H1 (cell line): ENCODE results near the gene CMSS1. TPM values are rescaled to one million over a fixed set of nuclear protein-coding genes. Genes with fewer than 3 reads are reported as not detected.

ENCODE experiments used
- CTCF ChIA-PET: fragments of 300-600 bp; sonication (Branson Sonifier 250); formaldehyde crosslinking; loops from one replicate; lab custom pipeline; 2021; ENCODE audit not compliant: partially characterized antibody; lab: Charles Lee
- POLR2A ChIA-PET: fragments of 300-600 bp; sonication (Branson Sonifier 250); formaldehyde crosslinking; loops from one replicate; lab custom pipeline; 2021; ENCODE audit warnings: inconsistent platforms; ENCODE audit not compliant: partially characterized antibody; lab: Charles Lee
- DNase-seq, 2 experiments: peaks; one replicate each; pipeline versions ENCODE4 v3.0.0 to v3.0.0-alpha.2; 2010 to 2022; ENCODE audit warnings: low spot score in 2 of 2, low read depth in 1 of 2, mixed read lengths in 1 of 2
- FAIRE-seq: peaks from 2 replicates; lab custom pipeline; 2011; peaks lifted over from hg19 to GRCh38; lab: Jason Lieb, UNC
- H2AFZ ChIP-seq: 2 replicates; pipeline ENCODE4 v1.8.1; 2012; ENCODE audit warnings: low read length, inconsistent platforms
- H2AK5ac ChIP-seq: 2 replicates; pipeline ENCODE4 v1.6.1; 2013; ENCODE audit warnings: low read depth, low read length
- H2BK120ac ChIP-seq: replicated peaks from 2 replicates; pipeline ENCODE3; 2013; ENCODE audit warnings: low read depth, low read length, inconsistent platforms
- H2BK12ac ChIP-seq: 2 replicates; pipeline ENCODE4 v1.6.1; 2013; ENCODE audit warnings: low read depth, low read length
- H2BK15ac ChIP-seq: 2 replicates; pipeline ENCODE4 v1.6.1; 2013; ENCODE audit warnings: low read length
- H2BK20ac ChIP-seq: 2 replicates; pipeline ENCODE4 v1.6.1; 2013; ENCODE audit warnings: low read length
- H2BK5ac ChIP-seq: 2 replicates; pipeline ENCODE4 v1.6.1; 2013; ENCODE audit warnings: low read depth, low read length
- H3K14ac ChIP-seq: 2 replicates; pipeline ENCODE4 v1.6.1; 2013; ENCODE audit warnings: inconsistent platforms; ENCODE audit not compliant: insufficient read length
- H3K18ac ChIP-seq: 2 replicates; pipeline ENCODE4 v1.6.1; 2013; ENCODE audit warnings: low read length; ENCODE audit errors: extremely low read depth
- H3K23ac ChIP-seq: 2 replicates; pipeline ENCODE4 v1.6.1; 2013; ENCODE audit warnings: inconsistent platforms; ENCODE audit not compliant: insufficient read length
- H3K23me2 ChIP-seq: 2 replicates; pipeline ENCODE4 v1.6.1; 2013; ENCODE audit warnings: low read depth, low read length
- H3K27ac ChIP-seq: 2 replicates; pipeline ENCODE4 v1.6.1; 2011; ENCODE audit warnings: low read depth, low read length, inconsistent platforms
- H3K27me3 ChIP-seq, 4 experiments: replicated peaks in 1 of 4; 1 replicate in 1 of 4; 2 replicates in 3 of 4; pipeline versions ENCODE4 v1.6.1 to v1.8.1; 2011 to 2013; ENCODE audit warnings: low read length in 3 of 4, mild to moderate bottlenecking in 3 of 4, inconsistent platforms in 2 of 4, mixed read lengths in 2 of 4, moderate library complexity in 1 of 4; ENCODE audit not compliant: control insufficient read depth in 3 of 4, insufficient read depth in 3 of 4; ENCODE audit errors: extremely low read depth in 1 of 4
- H3K36me3 ChIP-seq, 4 experiments: 2 replicates each; pipeline versions ENCODE4 v1.6.1 to v1.8.1; 2011 to 2013; ENCODE audit warnings: mild to moderate bottlenecking in 4 of 4, low read length in 3 of 4, moderate library complexity in 2 of 4, control low read depth in 1 of 4, inconsistent platforms in 1 of 4; ENCODE audit not compliant: insufficient read depth in 4 of 4, control insufficient read depth in 2 of 4
- H3K4ac ChIP-seq: replicated peaks from 2 replicates; pipeline ENCODE3; 2013; ENCODE audit warnings: low read length, low read depth, mixed read lengths, inconsistent platforms; ENCODE audit not compliant: insufficient read length
- H3K4me1 ChIP-seq, 4 experiments: replicated peaks in 1 of 4; 1 replicate in 1 of 4; 2 replicates in 3 of 4; pipeline versions ENCODE4 v1.6.1 to v1.8.1; 2011 to 2013; ENCODE audit warnings: low read length in 3 of 4, inconsistent platforms in 2 of 4, mixed read lengths in 1 of 4; ENCODE audit not compliant: insufficient read depth in 4 of 4, control insufficient read depth in 3 of 4
- H3K4me2 ChIP-seq, 2 experiments: 2 replicates each; pipeline versions ENCODE4 v1.6.1 to v1.8.1; 2011 to 2013; ENCODE audit warnings: low read depth in 2 of 2, low read length in 2 of 2, control low read depth in 1 of 2, inconsistent platforms in 1 of 2, mild to moderate bottlenecking in 1 of 2; ENCODE audit not compliant: insufficient read depth in 1 of 2
- H3K4me3 ChIP-seq, 4 experiments: fragments of 200-600, 300-600 bp in 1 of 4; sonication (generic), shearing (Covaris generic), sonication (Bioruptor Twin) in 1 of 4; 2 replicates each; pipeline versions ENCODE4 v1.5.1 to v1.8.1; 2011 to 2016; ENCODE audit warnings: low read length in 4 of 4, low read depth in 3 of 4, control low read depth in 2 of 4, inconsistent platforms in 2 of 4, mild to moderate bottlenecking in 2 of 4, mixed read lengths in 1 of 4, moderate library complexity in 1 of 4; ENCODE audit not compliant: insufficient read depth in 2 of 4; ENCODE audit errors: extremely low read depth in 1 of 4
- H3K56ac ChIP-seq: replicated peaks from 2 replicates; pipeline ENCODE3; 2013; ENCODE audit warnings: low read depth, mild to moderate bottlenecking, mixed read lengths, low read length, inconsistent platforms; ENCODE audit not compliant: insufficient read length
- H3K79me1 ChIP-seq: 2 replicates; pipeline ENCODE4 v1.6.1; 2013; ENCODE audit warnings: low read depth, low read length, control low read depth
- H3K79me2 ChIP-seq, 2 experiments: 2 replicates each; pipeline versions ENCODE4 v1.6.1 to v1.8.1; 2012 to 2013; ENCODE audit warnings: low read length in 2 of 2, mild to moderate bottlenecking in 2 of 2, inconsistent platforms in 1 of 2; ENCODE audit not compliant: insufficient read depth in 2 of 2, control insufficient read depth in 1 of 2
- H3K9ac ChIP-seq, 4 experiments: replicated peaks in 1 of 4; 1 replicate in 1 of 4; 2 replicates in 3 of 4; pipeline versions ENCODE4 v1.6.1 to v1.8.1; 2011 to 2013; ENCODE audit warnings: low read depth in 3 of 4, low read length in 3 of 4, control low read depth in 2 of 4, mild to moderate bottlenecking in 2 of 4, moderate library complexity in 2 of 4, inconsistent platforms in 1 of 4; ENCODE audit errors: extremely low read depth in 1 of 4
- H3K9me3 ChIP-seq, 2 experiments: 2 replicates each; pipeline versions ENCODE4 v1.6.1 to v1.8.1; 2012 to 2013; ENCODE audit warnings: mild to moderate bottlenecking in 2 of 2, moderate library complexity in 2 of 2, control low read depth in 1 of 2, inconsistent platforms in 1 of 2, low read depth in 1 of 2, low read length in 1 of 2, mixed read lengths in 1 of 2; ENCODE audit not compliant: insufficient read depth in 2 of 2
- H4K20me1 ChIP-seq, 2 experiments: replicated peaks in 1 of 2; 2 replicates each; pipeline versions ENCODE3 to v1.8.1; 2011 to 2013; ENCODE audit warnings: inconsistent platforms in 2 of 2, low read length in 2 of 2, mild to moderate bottlenecking in 1 of 2; ENCODE audit not compliant: insufficient read depth in 2 of 2, control insufficient read depth in 1 of 2
- H4K5ac ChIP-seq: 2 replicates; pipeline ENCODE4 v1.6.1; 2013; ENCODE audit warnings: low read length, low read depth, mixed read lengths, inconsistent platforms; ENCODE audit not compliant: insufficient read length
- H4K8ac ChIP-seq: 2 replicates; pipeline ENCODE4 v1.8.0; 2013; ENCODE audit warnings: mild to moderate bottlenecking, moderate library complexity, low read length, inconsistent platforms; ENCODE audit not compliant: insufficient read depth; ENCODE audit errors: extremely low read depth
- H4K91ac ChIP-seq: replicated peaks from 2 replicates; pipeline ENCODE3; 2013; ENCODE audit warnings: low read length, mixed read lengths, inconsistent platforms; ENCODE audit not compliant: insufficient read length
- CBX8 ChIP-seq: fragments of 300-800, 300-1000 bp; sonication (generic); IDR thresholded peaks from 2 replicates; pipeline ENCODE4 v1.7.1; 2016; ENCODE audit warnings: low read depth, low read length, borderline replicate concordance
- CHD1 ChIP-seq: IDR thresholded peaks from 2 replicates; pipeline ENCODE4 v1.6.1; 2012; ENCODE audit warnings: low read depth, low read length, improper control_type of control experiment
- CHD2 ChIP-seq: IDR thresholded peaks from 2 replicates; pipeline ENCODE4 v1.6.1; 2012; ENCODE audit warnings: low read length, improper control_type of control experiment
- PHF8 ChIP-seq: fragments of 200-600 bp; sonication (generic); conservative IDR thresholded peaks from 2 replicates; pipeline ENCODE4 v1.7.1; 2012; ENCODE audit warnings: low read depth, mild to moderate bottlenecking, inconsistent platforms, low read length, moderate library complexity
- RAD21 ChIP-seq, 2 experiments: IDR thresholded peaks in 1 of 2; conservative IDR thresholded peaks in 1 of 2; 2 replicates each; pipeline ENCODE4 v1.6.1; 2011; ENCODE audit warnings: low read depth in 2 of 2, low read length in 2 of 2, improper control_type of control experiment in 1 of 2, inconsistent platforms in 1 of 2, mild to moderate bottlenecking in 1 of 2, moderate library complexity in 1 of 2
- RFX5 ChIP-seq: IDR thresholded peaks from 2 replicates; pipeline ENCODE4 v1.6.1; 2011; ENCODE audit warnings: low read depth, low read length, improper control_type of control experiment, borderline replicate concordance
- RXRA ChIP-seq: IDR thresholded peaks from 2 replicates; pipeline ENCODE4 v1.6.1; 2011; ENCODE audit warnings: low read depth, mild to moderate bottlenecking, low read length, moderate library complexity; ENCODE audit not compliant: insufficient read depth
- SIX5 ChIP-seq: IDR thresholded peaks from 2 replicates; pipeline ENCODE4 v1.6.1; 2011; ENCODE audit warnings: mild to moderate bottlenecking, low read depth, low read length
- TBP ChIP-seq: IDR thresholded peaks from 2 replicates; pipeline ENCODE4 v1.6.1; 2011; ENCODE audit warnings: low read depth, low read length, improper control_type of control experiment
- YY1 ChIP-seq: IDR thresholded peaks from 2 replicates; pipeline ENCODE4 v1.6.1; 2011; ENCODE audit warnings: low read depth, mild to moderate bottlenecking, low read length
- WGBS, 2 experiments: shearing (Covaris generic) in 1 of 2; methylation state at CpG; one replicate each; pipeline versions ENCODE4 v1.1.6 to v1.1.7; 2013 to 2015; ENCODE audit warnings: low lambda C conversion rate in 2 of 2, mixed read lengths in 2 of 2, inconsistent platforms in 1 of 2, low coverage in 1 of 2, missing lambda C conversion rate in 1 of 2; ENCODE audit not compliant: insufficient replicate concordance in 2 of 2, insufficient coverage in 1 of 2, insufficient read length in 1 of 2; ENCODE audit errors: extremely low coverage in 1 of 2, missing lambda C conversion rate in 1 of 2; 5-methylcytosine and 5-hydroxymethylcytosine counted together
- polyA plus RNA-seq, 7 experiments: library from polyadenylated mRNA; depleted of rRNA in 3 of 7; stranded (reverse) in 5 of 7; unstranded in 2 of 7; fragments of >200 nt in 5 of 7; fragments of 200-250 nt in 2 of 7; gene quantifications; 1 replicate in 5 of 7; 2 replicates in 1 of 7; 4 replicates in 1 of 7; pipeline versions ENCODE4 v1.2.1 to v1.2.3, GENCODE V29; 2011 to 2013; ENCODE audit warnings: missing spikeins in 2 of 7, mixed read lengths in 2 of 7
- total RNA-seq: library from RNA; stranded (reverse); fragmentation: NEBNext Ultra II Directional; extraction: Animal tissue kit (Norgen Biotek cat#: 25700); gene quantifications from 2 replicates; pipeline ENCODE4 v1.2.1, GENCODE V29; 2021

Gene CMSS1
- total and polyA plus RNA-seq, 2 of the 8 experiments (the other 6 are each of a cell fraction or from before 2014, with no cell fraction given): 15.2 to 75.1 TPM

DNA sequence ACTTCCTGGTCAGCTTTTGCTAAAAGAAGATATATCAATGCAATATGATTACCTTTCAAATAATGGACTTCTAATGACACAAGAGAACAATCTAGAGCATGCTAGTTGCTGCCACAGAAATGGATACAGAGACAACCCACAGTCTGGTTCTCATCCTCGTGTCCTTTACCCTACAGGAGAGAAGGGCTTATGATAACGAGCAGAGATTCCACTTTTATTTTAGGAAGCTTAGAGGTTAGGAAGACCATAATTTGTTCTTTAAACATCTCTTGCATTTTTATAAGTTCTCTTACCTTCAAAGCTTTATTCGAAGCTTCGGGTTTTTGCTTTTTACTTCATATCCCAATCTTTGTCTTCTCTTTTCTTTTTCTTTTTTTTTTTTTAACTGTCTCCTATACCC is 257.5 kb downstream of the CMSS1 start:
- H4K20me1 ChIP-seq: no peaks in the 10 kb centered on the region
- H3K23me2 ChIP-seq: no peaks in the 10 kb centered on the region
- no peak overlapping the region for H2AK5ac ChIP-seq
- 94% methylated on average over 4 of the region's 4 CpGs; no CpG with 5 or more reads in 1 of the 2 experiments for WGBS, 2 experiments
- H3K4me2 ChIP-seq: no peak overlapping the region
- no peak for DNase-seq
- no peak overlapping the region for H2BK12ac ChIP-seq
- CTCF ChIA-PET: interaction anchor here (2.2 to 2.3 kb wide), 3 partner anchors 23 to 232 kb away, joined by 6 to 17 read pairs (median 7); no protein-coding TSS in a partner anchor
- H3K79me1 ChIP-seq: no peaks in the 10 kb centered on the region
- no peak overlapping the region for H3K14ac ChIP-seq
- H3K79me2 ChIP-seq: no peaks in the 10 kb centered on the region
- no peak overlapping the region for H4K91ac ChIP-seq
- no peak overlapping the region for H2BK15ac ChIP-seq
- H2AFZ ChIP-seq: no peak overlapping the region
- H3K18ac ChIP-seq: no peak overlapping the region
- FAIRE-seq: no peak
- H2BK5ac ChIP-seq: no peak overlapping the region
- H2BK120ac ChIP-seq: no peak overlapping the region
- no peaks in the 10 kb centered on the region for H3K27me3 ChIP-seq
- H3K9ac ChIP-seq: no peak overlapping the region
- no peak overlapping the region for H4K5ac ChIP-seq
- no peak overlapping the region for H3K23ac ChIP-seq
- no peaks in the 10 kb centered on the region for H3K36me3 ChIP-seq
- no peak overlapping the region for H3K4me3 ChIP-seq
- H3K4me1 ChIP-seq: peaks cover 2 to 6% (median 4%) of the 10 kb centered on the region in 4 experiments; a peak in 3 of 7 replicates
- H3K56ac ChIP-seq: no peak overlapping the region
- no peak overlapping the region for H2BK20ac ChIP-seq
- no peak overlapping the region for H3K27ac ChIP-seq
- no peaks in the 10 kb centered on the region for H3K9me3 ChIP-seq
- H4K8ac ChIP-seq: no peak overlapping the region
- POLR2A ChIA-PET: no interaction called here
- TF ChIP-seq CBX8: no peak
- no peak for TF ChIP-seq RXRA
- TF ChIP-seq CHD1: no peak
- no peak for TF ChIP-seq YY1
- TF ChIP-seq RAD21 (IDR thresholded peaks at IDR 0.05 in 1 of 2, conservative IDR thresholded peaks at IDR 0.05 in 1 of 2; ENCODE audit: low read depth in 2 of 2, low read length in 2 of 2): no peak
- no peak for TF ChIP-seq TBP
- TF ChIP-seq RFX5: no peak
- TF ChIP-seq PHF8: no peak
- no peak for TF ChIP-seq SIX5
- no peak for TF ChIP-seq CHD2
- no peak overlapping the region for H3K4ac ChIP-seq
